SK-N-SH (cell line): ENCODE results near the gene FGD6. TPM values are rescaled to one million over a fixed set of nuclear protein-coding genes. Genes with fewer than 3 reads are reported as not detected.

Source experiments
- CTCF ChIA-PET: fragments of 300-600, 350-600 bp; formaldehyde crosslinking; extraction: SDS; loops from one replicate; lab custom pipeline; 2021; lab: Yijun Ruan, JAX
- POLR2A ChIA-PET: fragments of 350-600 bp; sonication (Branson Sonifier 250); formaldehyde crosslinking; extraction: SDS; loops from one replicate; lab custom pipeline; 2020; ENCODE audit warnings: antibody characterized with exemption, inconsistent platforms; lab: Yijun Ruan, JAX
- DNase-seq: peaks from one replicate; pipeline ENCODE4 v3.0.0; 2012
- H2AFZ ChIP-seq: fragments of 200-600 bp; sonication (generic); 2 replicates; pipeline ENCODE4 v1.8.1; 2016; ENCODE audit warnings: antibody characterized with exemption, mild to moderate bottlenecking, low read depth
- H3F3A ChIP-seq: fragments of 200-600 bp; sonication (generic); replicated peaks from 2 replicates; pipeline ENCODE3; 2016; ENCODE audit warnings: antibody characterized with exemption, mild to moderate bottlenecking; ENCODE audit not compliant: insufficient read depth
- H3K27ac ChIP-seq, 2 experiments: fragments of 200-500 bp in 1 of 2; fragments of 200-600 bp in 1 of 2; sonication (Bioruptor generic) in 1 of 2; sonication (generic), shearing (Covaris generic) in 1 of 2; 2 replicates each; pipeline versions ENCODE4 v1.5.1 to v1.6.1; 2014 to 2016; ENCODE audit warnings: low read depth in 2 of 2, inconsistent platforms in 1 of 2, low read length in 1 of 2, mild to moderate bottlenecking in 1 of 2, mixed read lengths in 1 of 2
- H3K27me3 ChIP-seq: fragments of 200-600 bp; sonication (generic), shearing (Covaris generic); 2 replicates; pipeline ENCODE4 v1.6.1; 2016; ENCODE audit warnings: mixed run types; ENCODE audit not compliant: insufficient read depth
- H3K36me3 ChIP-seq, 2 experiments: fragments of 200-500 bp in 1 of 2; fragments of 200-600 bp in 1 of 2; sonication (Bioruptor generic) in 1 of 2; sonication (generic) in 1 of 2; replicated peaks in 1 of 2; 2 replicates each; pipeline versions ENCODE3 to v1.5.1; 2014 to 2016; ENCODE audit warnings: low read length in 1 of 2, mild to moderate bottlenecking in 1 of 2; ENCODE audit not compliant: insufficient read depth in 2 of 2, control insufficient read depth in 1 of 2
- H3K4me1 ChIP-seq, 2 experiments: fragments of 200-500 bp in 1 of 2; fragments of 200-600 bp in 1 of 2; sonication (Bioruptor generic) in 1 of 2; sonication (generic), shearing (Covaris generic) in 1 of 2; 2 replicates each; pipeline versions ENCODE4 v1.5.1 to v1.6.1; 2014 to 2016; ENCODE audit warnings: low read depth in 1 of 2, low read length in 1 of 2, mixed run types in 1 of 2; ENCODE audit not compliant: insufficient read depth in 2 of 2, control insufficient read depth in 1 of 2
- H3K4me2 ChIP-seq: fragments of 200-600 bp; sonication (generic), shearing (Covaris generic); 2 replicates; pipeline ENCODE4 v1.6.1; 2017; ENCODE audit warnings: mixed run types
- H3K4me3 ChIP-seq, 2 experiments: fragments of 200-500 bp in 1 of 2; fragments of 200-600 bp in 1 of 2; sonication (Bioruptor generic) in 1 of 2; sonication (generic), shearing (Covaris generic) in 1 of 2; 2 replicates each; pipeline versions ENCODE4 v1.5.1 to v1.8.1; 2014 to 2016; ENCODE audit warnings: low read depth in 2 of 2, inconsistent platforms in 1 of 2, low read length in 1 of 2, mild to moderate bottlenecking in 1 of 2, mixed read lengths in 1 of 2, moderate library complexity in 1 of 2
- H3K79me2 ChIP-seq: fragments of 200-600 bp; sonication (generic); 2 replicates; pipeline ENCODE4 v1.8.1; 2017; ENCODE audit warnings: mild to moderate bottlenecking; ENCODE audit not compliant: insufficient read depth
- H3K9ac ChIP-seq: fragments of 200-600 bp; sonication (generic); 2 replicates; pipeline ENCODE4 v1.6.1; 2017; ENCODE audit warnings: mixed run types
- H3K9me2 ChIP-seq: fragments of 200-600 bp; sonication (generic); 2 replicates; pipeline ENCODE4 v1.6.1; 2017; ENCODE audit warnings: mixed run types
- H3K9me3 ChIP-seq: fragments of 200-600 bp; sonication (generic); 2 replicates; pipeline ENCODE4 v1.6.1; 2017; ENCODE audit warnings: mixed run types, mild to moderate bottlenecking, moderate library complexity
- H4K20me1 ChIP-seq: fragments of 200-600 bp; sonication (generic); 2 replicates; pipeline ENCODE4 v1.6.1; 2017; ENCODE audit warnings: mild to moderate bottlenecking, mixed run types; ENCODE audit not compliant: insufficient read depth
- EZH2phosphoT487 ChIP-seq: fragments of 200-600 bp; sonication (generic); IDR thresholded peaks from 2 replicates; pipeline ENCODE4 v1.6.1; 2017; ENCODE audit warnings: low read depth, mixed run types, mild to moderate bottlenecking, antibody characterized with exemption, moderate library complexity, borderline replicate concordance
- NRF1 ChIP-seq: IDR thresholded peaks from 2 replicates; pipeline ENCODE4 v1.6.1; 2012; ENCODE audit warnings: low read depth, mild to moderate bottlenecking, low read length
- RAD21 ChIP-seq: IDR thresholded peaks from 2 replicates; pipeline ENCODE4 v1.6.1; 2012; ENCODE audit warnings: mild to moderate bottlenecking, low read length
- RFX5 ChIP-seq: IDR thresholded peaks from 2 replicates; pipeline ENCODE4 v1.6.1; 2012; ENCODE audit warnings: mild to moderate bottlenecking, improper control_type of control experiment, low read length
- RXRA ChIP-seq: IDR thresholded peaks from 2 replicates; pipeline ENCODE4 v1.4.0; 2012; ENCODE audit warnings: low read depth, mild to moderate bottlenecking, borderline replicate concordance
- SIN3A ChIP-seq: IDR thresholded peaks from 2 replicates; pipeline ENCODE4 v1.6.1; 2012; ENCODE audit warnings: low read depth, mild to moderate bottlenecking, low read length, moderate library complexity, borderline replicate concordance
- TAF1 ChIP-seq: IDR thresholded peaks from 2 replicates; pipeline ENCODE4 v1.6.1; 2012; ENCODE audit warnings: low read depth, mild to moderate bottlenecking, low read length, moderate library complexity, borderline replicate concordance
- TCF12 ChIP-seq: IDR thresholded peaks from 2 replicates; pipeline ENCODE4 v1.4.0; 2012
- TEAD4 ChIP-seq: IDR thresholded peaks from 2 replicates; pipeline ENCODE4 v1.4.0; 2012; ENCODE audit warnings: mild to moderate bottlenecking, borderline replicate concordance; ENCODE audit not compliant: insufficient read depth
- YY1 ChIP-seq: IDR thresholded peaks from 2 replicates; pipeline ENCODE4 v1.4.0; 2012; ENCODE audit warnings: low read depth, mild to moderate bottlenecking
- WGBS: methylation state at CpG from one replicate; pipeline ENCODE4 v1.1.6; 2017; ENCODE audit warnings: low lambda C conversion rate; 5-methylcytosine and 5-hydroxymethylcytosine counted together
- polyA plus RNA-seq, 3 experiments: library from polyadenylated mRNA; depleted of rRNA; stranded (reverse); fragments of >200 nt; gene quantifications; 2 replicates each; pipeline ENCODE4 v1.2.3, GENCODE V29; 2012
- TF ChIP-seq, protein P1 (sequence below): IDR thresholded peaks from 2 replicates; pipeline ENCODE4; 2012
- TF ChIP-seq, protein P2 (sequence below): IDR thresholded peaks from 2 replicates; pipeline ENCODE4 v1.4.0; 2012; ENCODE audit warnings: low read depth, borderline replicate concordance
- TF ChIP-seq, protein P3 (sequence below): IDR thresholded peaks from 2 replicates; pipeline ENCODE4 v1.4.0; 2012; ENCODE audit warnings: low read depth, borderline replicate concordance
- TF ChIP-seq, protein P4 (sequence below): IDR thresholded peaks from 2 replicates; pipeline ENCODE4 v1.4.0; 2012; ENCODE audit warnings: low read depth

Gene FGD6
- polyA plus RNA-seq, 1 of the 3 experiments (the other 2 are of a cell fraction), result 2.8 TPM

DNA sequence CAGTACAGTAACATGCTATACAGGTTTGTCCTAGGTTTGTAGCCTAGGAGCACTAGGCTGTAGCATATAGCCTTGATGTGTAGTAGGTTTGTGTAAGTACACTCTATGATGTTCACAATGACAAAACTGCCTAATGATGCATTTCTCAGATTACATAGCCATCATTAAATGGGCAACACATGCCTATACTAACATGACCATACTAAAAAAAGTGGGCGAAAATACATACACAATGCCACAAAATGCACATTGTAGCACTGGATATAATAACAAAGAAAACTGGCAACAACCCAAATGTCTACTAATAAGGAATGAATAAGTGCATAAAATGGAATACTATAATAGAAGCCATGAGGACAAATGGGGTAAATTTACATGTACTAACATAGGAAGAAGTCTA, 182.5 kb downstream of the FGD6 start:
- no peaks in the 10 kb centered on the region for H3K9me2 ChIP-seq
- ChIA-PET CTCF (no interaction called here), POLR2A (no interaction called here)
- H3K9ac ChIP-seq, result no peak overlapping the region
- H3K4me3 ChIP-seq, result no peak overlapping the region
- 100% methylated on average over 1 of the region's 1 CpG for WGBS
- TF ChIP-seq, protein P1, sequence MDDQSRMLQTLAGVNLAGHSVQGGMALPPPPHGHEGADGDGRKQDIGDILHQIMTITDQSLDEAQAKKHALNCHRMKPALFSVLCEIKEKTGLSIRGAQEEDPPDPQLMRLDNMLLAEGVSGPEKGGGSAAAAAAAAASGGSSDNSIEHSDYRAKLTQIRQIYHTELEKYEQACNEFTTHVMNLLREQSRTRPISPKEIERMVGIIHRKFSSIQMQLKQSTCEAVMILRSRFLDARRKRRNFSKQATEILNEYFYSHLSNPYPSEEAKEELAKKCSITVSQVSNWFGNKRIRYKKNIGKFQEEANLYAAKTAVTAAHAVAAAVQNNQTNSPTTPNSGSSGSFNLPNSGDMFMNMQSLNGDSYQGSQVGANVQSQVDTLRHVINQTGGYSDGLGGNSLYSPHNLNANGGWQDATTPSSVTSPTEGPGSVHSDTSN, result no peak
- TF ChIP-seq EZH2phosphoT487 (no peak), RFX5 (no peak), RAD21 (no peak), TAF1 (no peak), TCF12 (no peak), RXRA (no peak), YY1 (no peak), TEAD4 (no peak), SIN3A (no peak), NRF1 (no peak)
- TF ChIP-seq, protein P2, sequence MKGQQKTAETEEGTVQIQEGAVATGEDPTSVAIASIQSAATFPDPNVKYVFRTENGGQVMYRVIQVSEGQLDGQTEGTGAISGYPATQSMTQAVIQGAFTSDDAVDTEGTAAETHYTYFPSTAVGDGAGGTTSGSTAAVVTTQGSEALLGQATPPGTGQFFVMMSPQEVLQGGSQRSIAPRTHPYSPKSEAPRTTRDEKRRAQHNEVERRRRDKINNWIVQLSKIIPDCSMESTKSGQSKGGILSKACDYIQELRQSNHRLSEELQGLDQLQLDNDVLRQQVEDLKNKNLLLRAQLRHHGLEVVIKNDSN, result no peak
- TF ChIP-seq, protein P3, sequence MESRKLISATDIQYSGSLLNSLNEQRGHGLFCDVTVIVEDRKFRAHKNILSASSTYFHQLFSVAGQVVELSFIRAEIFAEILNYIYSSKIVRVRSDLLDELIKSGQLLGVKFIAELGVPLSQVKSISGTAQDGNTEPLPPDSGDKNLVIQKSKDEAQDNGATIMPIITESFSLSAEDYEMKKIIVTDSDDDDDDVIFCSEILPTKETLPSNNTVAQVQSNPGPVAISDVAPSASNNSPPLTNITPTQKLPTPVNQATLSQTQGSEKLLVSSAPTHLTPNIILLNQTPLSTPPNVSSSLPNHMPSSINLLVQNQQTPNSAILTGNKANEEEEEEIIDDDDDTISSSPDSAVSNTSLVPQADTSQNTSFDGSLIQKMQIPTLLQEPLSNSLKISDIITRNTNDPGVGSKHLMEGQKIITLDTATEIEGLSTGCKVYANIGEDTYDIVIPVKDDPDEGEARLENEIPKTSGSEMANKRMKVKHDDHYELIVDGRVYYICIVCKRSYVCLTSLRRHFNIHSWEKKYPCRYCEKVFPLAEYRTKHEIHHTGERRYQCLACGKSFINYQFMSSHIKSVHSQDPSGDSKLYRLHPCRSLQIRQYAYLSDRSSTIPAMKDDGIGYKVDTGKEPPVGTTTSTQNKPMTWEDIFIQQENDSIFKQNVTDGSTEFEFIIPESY, result no peak
- TF ChIP-seq, protein P4, sequence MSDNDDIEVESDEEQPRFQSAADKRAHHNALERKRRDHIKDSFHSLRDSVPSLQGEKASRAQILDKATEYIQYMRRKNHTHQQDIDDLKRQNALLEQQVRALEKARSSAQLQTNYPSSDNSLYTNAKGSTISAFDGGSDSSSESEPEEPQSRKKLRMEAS, result no peak
- DNase-seq, result no peak
- H2AFZ ChIP-seq, result no peak overlapping the region
- no peaks in the 10 kb centered on the region for H3K9me3 ChIP-seq
- no peak overlapping the region for H3K4me2 ChIP-seq
- peaks cover 38 to 48% of the 10 kb centered on the region in 2 experiments for H3K36me3 ChIP-seq
- H4K20me1 ChIP-seq, result no peaks in the 10 kb centered on the region
- no peak overlapping the region for H3K27ac ChIP-seq
- no peaks in the 10 kb centered on the region for H3K27me3 ChIP-seq
- no peaks in the 10 kb centered on the region for H3K79me2 ChIP-seq
- no peaks in the 10 kb centered on the region; a peak in 1 of 4 replicates for H3K4me1 ChIP-seq
- peaks cover 3% of the 10 kb centered on the region for H3F3A ChIP-seq

Other genes starting within 250 kb of the FGD6 start
- gene NDUFA12, start 213.8 kb downstream of the FGD6 start, polyA plus RNA-seq (2012; rRNA removed), result 106 and 130 TPM in 2 replicates
- gene NR2C1, start 143.8 kb downstream of the FGD6 start, polyA plus RNA-seq (2012; rRNA removed), result 15.9 and 19.1 TPM in 2 replicates
- 41.2 and 55.0 TPM in 2 replicates for gene VEZT, start 340 bp upstream of the FGD6 start, polyA plus RNA-seq (2012; rRNA removed)